Adrenal gland (tissue), 12 donors: Measurements from ENCODE around the gene DYNC1LI1. TPM values are rescaled to one million over a fixed set of nuclear protein-coding genes. Genes with fewer than 3 reads are reported as not detected.
"Not testable (repeated sequence)": the region's sequence is repeated elsewhere in the genome, so short reads cannot be mapped to it uniquely, and the experiment has no call there.

Experiments used
- DNase-seq, 7 donors: peaks; one replicate each; pipeline ENCODE4 v3.0.0-alpha.2; 2019 to 2020
- H3K27ac ChIP-seq, 5 donors: fragments of 200-600 bp; sonication (generic) in 4 of 5; 1 replicate in 3 of 5; 2 replicates in 2 of 5; pipeline versions ENCODE4 v1.5.1 to v1.8.0; 2016 to 2020; ENCODE audit warnings: mild to moderate bottlenecking in 1 of 5
- H3K27me3 ChIP-seq: fragments of 200-600 bp; 2 replicates; pipeline ENCODE4 v1.8.0; 2021
- H3K36me3 ChIP-seq, 2 donors: fragments of 200-600 bp; replicated peaks in 1 of 2; 1 replicate in 1 of 2; 2 replicates in 1 of 2; pipeline versions ENCODE4 v1.5.1 to v1.8.0; 2018 to 2022
- H3K4me1 ChIP-seq, 2 donors: fragments of 200-600 bp; replicated peaks in 1 of 2; 1 replicate in 1 of 2; 2 replicates in 1 of 2; pipeline versions ENCODE4 v1.5.1 to v1.8.0; 2018 to 2021
- H3K4me3 ChIP-seq, 4 donors: fragments of 200-600 bp; sonication (generic) in 3 of 4; one replicate each; pipeline ENCODE4 v1.5.1; 2016 to 2018
- H3K9me3 ChIP-seq, 3 donors: fragments of 200-600 bp; sonication (generic) in 1 of 3; replicated peaks in 1 of 3; 1 replicate in 2 of 3; 2 replicates in 1 of 3; pipeline versions ENCODE4 v1.5.1 to v1.8.0; 2016 to 2021
- CTCF ChIP-seq, 6 experiments: fragments of 450-650 bp in 4 of 6; fragments of 200-600 bp in 2 of 6; sonication (generic) in 1 of 6; IDR thresholded peaks; 1 replicate in 5 of 6; 2 replicates in 1 of 6; pipeline versions ENCODE4 v1.5.1 to v1.8.0; 2016 to 2021; ENCODE audit warnings: antibody characterized with exemption in 6 of 6, mild to moderate bottlenecking in 2 of 6, moderate library complexity in 1 of 6
- POLR2A ChIP-seq, 2 donors: fragments of 450-650 bp; IDR thresholded peaks; one replicate each; pipeline ENCODE4 v1.6.1; 2017; ENCODE audit warnings: antibody characterized with exemption in 2 of 2, mild to moderate bottlenecking in 2 of 2, moderate library complexity in 1 of 2
- WGBS, 4 donors: extraction: QIAGEN DNeasy Blood & Tissue Kit in 2 of 4; methylation state at CpG; one replicate each; pipeline versions ENCODE4 v1.1.5 to v1.1.7; 2013 to 2017; 5-methylcytosine and 5-hydroxymethylcytosine counted together
- intact Hi-C, 2 donors: fragments of 100-400 bp; cut with DNase I; formaldehyde crosslinking; loops; one replicate each; pipeline versions ENCODE4 v1.14.1 to v1.15.0; 2022 to 2023
- polyA plus RNA-seq, 3 donors: library from polyadenylated mRNA; stranded (reverse); fragments of 200-250 nt in 2 of 3; fragments of 350-450 nt in 1 of 3; fragmentation: Illumina TruSeq in 1 of 3; extraction: RNeasy Lipid Tissue Mini Kit (QIAGEN cat#74804) in 1 of 3; gene quantifications; one replicate each; pipeline ENCODE4 v1.2.3, GENCODE V29; 2013 to 2014
- total RNA-seq, 9 donors: library from RNA; depleted of rRNA in 4 of 9; stranded (reverse); fragments of >200 nt in 4 of 9; fragments of 120-200 nt in 1 of 9; fragmentation: NEBNext Ultra II Directional in 1 of 9; extraction: Animal tissue kit (Norgen Biotek cat#: 25700) in 1 of 9; gene quantifications; one replicate each; pipeline versions ENCODE4 v1.1.0 to v1.2.4, GENCODE V29; 2013 to 2023
- donor health status: healthy with polysubstance abuse.
- donor health status: Bipolar disorder and iron deficiency.
- donor health status: DM: yes; HTN: yes; CAD: no.
- donor health status: DM: no; HTN: no; CAD: no.
- donor health status: DM: no; HTN: no; CAD: no.
- donor health status: DM: yes; HTN: yes; CAD: no.

DYNC1LI1 gene
- total and polyA plus RNA-seq, 12 donors = 9.8 to 63.7 (median 18.1) TPM

DNA sequence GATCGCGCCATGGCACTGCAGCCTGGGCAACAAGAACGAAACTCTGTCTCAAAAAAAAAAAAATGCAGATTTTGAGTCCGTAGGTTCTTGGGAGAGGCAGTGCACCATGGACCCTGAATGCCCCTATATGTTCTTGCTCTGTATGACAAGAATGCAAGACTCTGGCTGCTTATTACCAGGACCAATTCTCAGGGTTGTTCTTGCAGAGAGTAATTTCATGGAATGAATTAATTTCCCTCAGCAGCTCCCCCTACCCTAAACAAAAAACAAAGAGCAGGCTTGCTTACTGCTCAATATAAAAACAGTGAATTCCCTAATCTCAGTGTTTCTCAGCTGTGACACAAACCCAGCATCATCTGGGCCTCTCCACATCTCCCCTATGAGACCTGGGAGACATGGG lies 20.5 kb upstream of the DYNC1LI1 start:
- no peak overlapping the region for H3K27ac ChIP-seq
- TF ChIP-seq CTCF (IDR thresholded peaks at IDR 0.05) (no peak), POLR2A (IDR thresholded peaks at IDR 0.05) (no peak)
- intact Hi-C loops = no loop called here
- no peak for DNase-seq
- 87 to 97% (median 91%) methylated on average over 4 of the region's 4 CpGs for WGBS, 4 donors
- no peaks in the 10 kb centered on the region for H3K4me1 ChIP-seq
- no peaks in the 10 kb centered on the region for H3K9me3 ChIP-seq
- H3K36me3 ChIP-seq = no peaks in the 10 kb centered on the region
- H3K4me3 ChIP-seq = no peak overlapping the region
- peaks cover 4% of the 10 kb centered on the region for H3K27me3 ChIP-seq

- no peak for TF ChIP-seq CTCF (IDR thresholded peaks at IDR 0.05)
- TF ChIP-seq POLR2A (IDR thresholded peaks at IDR 0.05) = no peak
- no peak overlapping the region for H3K27ac ChIP-seq
- WGBS, 4 donors = 82 to 86% (median 85%) methylated on average over 3 of the region's 3 CpGs
- DNase-seq = no peak
- intact Hi-C loops = no loop called here
- no peaks in the 10 kb centered on the region for H3K9me3 ChIP-seq
- H3K36me3 ChIP-seq = no peaks in the 10 kb centered on the region
- H3K4me1 ChIP-seq = no peaks in the 10 kb centered on the region
- no peaks in the 10 kb centered on the region for H3K27me3 ChIP-seq
- H3K4me3 ChIP-seq = no peak overlapping the region
Measured at GRCh38 chr3:32586356-32586755, 15.7 kb upstream of the DYNC1LI1 start.

GRCh38 chr3:32584660-32585059 lies 14.0 kb upstream of the DYNC1LI1 start:
- Histone ChIP-seq H3K27ac (no peak overlapping the region), H3K36me3 (no peaks in the 10 kb centered on the region), H3K4me1 (no peaks in the 10 kb centered on the region), H3K27me3 (no peaks in the 10 kb centered on the region), H3K9me3 (no peaks in the 10 kb centered on the region), H3K4me3 (no peak overlapping the region)
- TF ChIP-seq POLR2A (IDR thresholded peaks at IDR 0.05) (no peak), CTCF (IDR thresholded peaks at IDR 0.05) (no peak)
- no peak for DNase-seq
- WGBS, 4 donors = 29 to 47% (median 33%) methylated on average over 1 of the region's 1 CpG
- intact Hi-C loops = no loop called here

- Histone ChIP-seq H3K27me3 (no peaks in the 10 kb centered on the region), H3K36me3 (no peaks in the 10 kb centered on the region), H3K27ac (no peak overlapping the region), H3K9me3 (no peaks in the 10 kb centered on the region), H3K4me3 (no peak overlapping the region), H3K4me1 (no peaks in the 10 kb centered on the region)
- 94% methylated on average over 3 of the region's 3 CpGs for WGBS, 4 donors
- DNase-seq = no peak
- intact Hi-C loops = no loop called here
- TF ChIP-seq CTCF (IDR thresholded peaks at IDR 0.05) (no peak), POLR2A (IDR thresholded peaks at IDR 0.05) (no peak)
Measured at GRCh38 chr3:32583708-32584107, 13.1 kb upstream of the DYNC1LI1 start.

GRCh38 chr3:32578669-32579068 lies 8.0 kb upstream of the DYNC1LI1 start:
- peaks cover 7 to 14% of the 10 kb centered on the region in 2 donors for H3K4me1 ChIP-seq
- H3K36me3 ChIP-seq, H3K27ac ChIP-seq, H3K9me3 ChIP-seq, H3K27me3 ChIP-seq, H3K4me3 ChIP-seq, DNase-seq, intact Hi-C loops: not testable (repeated sequence)
- 96 to 100% (median 98%) methylated on average over 2 to 31 of the region's 31 CpGs for WGBS, 4 donors
